UCSD-AML1 (cell line): ENCODE measurements around the gene ADAMTS16.

Source experiments
- DNase-seq: peaks from one replicate; lab custom pipeline; 2025; ENCODE audit not compliant: unreplicated experiment; lab: John Stamatoyannopoulos, UW

The ADAMTS16 gene

GRCh38 chr5:5276951-5277517 is 136.9 kb downstream of the ADAMTS16 start:
- no peak for DNase-seq

GRCh38 chr5:5278201-5278814 is 138.2 kb downstream of the ADAMTS16 start:
- no peak for DNase-seq

GRCh38 chr5:5278815-5279381 is 138.8 kb downstream of the ADAMTS16 start:
- DNase-seq = no peak

DNA sequence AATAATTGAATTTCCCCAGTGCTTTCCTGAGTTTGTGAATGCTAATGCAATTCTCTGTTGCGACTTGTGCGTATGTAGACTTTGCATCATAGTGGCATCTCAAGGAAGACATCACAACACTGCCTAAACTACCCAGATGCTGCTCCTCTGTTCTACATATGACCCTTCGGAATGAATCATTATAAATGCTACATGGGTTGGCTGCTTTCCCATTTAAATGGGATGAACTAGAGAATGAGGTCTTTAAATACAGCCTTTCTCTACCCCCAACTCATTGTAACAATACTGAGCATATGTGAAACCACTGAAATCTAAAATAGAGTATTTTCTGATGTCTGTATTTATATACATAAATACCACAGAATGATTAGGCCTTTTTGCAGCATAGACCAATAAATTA is 145.8 kb downstream of the ADAMTS16 start:
- DNase-seq = no peak

- DNase-seq = no peak
Observed at GRCh38 chr5:5287419-5287818, 147.3 kb downstream of the ADAMTS16 start.

DNA sequence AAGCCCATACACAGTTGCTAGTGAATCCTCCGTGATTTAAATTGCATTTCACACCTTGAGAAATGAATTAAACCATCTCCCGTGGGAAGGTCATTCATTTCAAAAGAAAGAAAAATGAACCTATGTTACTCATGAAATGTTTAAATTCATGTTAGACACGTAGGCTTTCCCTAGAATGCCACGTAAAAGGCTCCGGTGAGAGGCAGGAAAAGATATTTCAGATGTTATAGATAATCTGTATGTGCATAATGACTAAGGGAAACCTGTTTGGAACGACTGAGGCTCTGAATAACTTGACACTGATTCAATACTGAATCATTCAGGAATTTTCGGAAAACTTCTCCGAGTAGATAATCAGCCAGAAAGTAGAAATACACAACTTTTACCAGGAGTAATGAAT is 148.1 kb downstream of the ADAMTS16 start:
- DNase-seq = no peak

GRCh38 chr5:5289537-5289936 is 149.4 kb downstream of the ADAMTS16 start:
- no peak for DNase-seq

DNA sequence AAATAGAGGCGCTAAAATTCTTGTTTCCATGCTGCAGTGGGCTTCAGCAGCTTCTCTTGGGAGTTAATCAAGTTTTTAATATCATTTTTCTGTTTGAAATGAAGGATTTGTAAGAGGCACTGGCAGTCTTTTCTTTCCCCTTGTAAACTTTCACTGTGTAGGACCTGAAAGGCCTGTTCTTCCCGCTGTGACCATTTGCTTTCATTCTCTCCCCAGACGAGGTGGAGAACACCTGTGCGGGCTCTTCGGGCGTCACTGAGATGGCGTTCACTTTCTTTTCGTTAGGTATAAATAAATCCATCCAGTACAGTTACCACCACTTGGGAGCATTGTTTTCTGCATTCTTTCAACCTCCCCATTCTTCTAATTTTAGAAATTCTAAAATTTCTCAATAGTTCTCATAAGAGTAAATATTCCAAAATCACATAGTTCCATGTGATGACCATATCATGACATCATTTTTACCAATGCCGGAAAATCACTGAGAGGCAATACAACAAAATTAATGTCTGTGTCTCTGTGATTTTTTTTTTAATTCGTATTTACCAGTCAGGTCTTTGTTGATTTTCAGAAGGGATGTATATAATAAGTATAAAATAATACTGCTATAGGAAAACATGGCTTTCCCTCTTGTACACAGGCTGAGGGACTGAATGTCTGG is 150.7 kb downstream of the ADAMTS16 start:
- no peak for DNase-seq

GRCh38 chr5:5291357-5291756 is 151.2 kb downstream of the ADAMTS16 start:
- no peak for DNase-seq

GRCh38 chr5:5293029-5293428 is 152.9 kb downstream of the ADAMTS16 start:
- no peak for DNase-seq

GRCh38 chr5:5294429-5294828 is 154.3 kb downstream of the ADAMTS16 start:
- no peak for DNase-seq

DNA sequence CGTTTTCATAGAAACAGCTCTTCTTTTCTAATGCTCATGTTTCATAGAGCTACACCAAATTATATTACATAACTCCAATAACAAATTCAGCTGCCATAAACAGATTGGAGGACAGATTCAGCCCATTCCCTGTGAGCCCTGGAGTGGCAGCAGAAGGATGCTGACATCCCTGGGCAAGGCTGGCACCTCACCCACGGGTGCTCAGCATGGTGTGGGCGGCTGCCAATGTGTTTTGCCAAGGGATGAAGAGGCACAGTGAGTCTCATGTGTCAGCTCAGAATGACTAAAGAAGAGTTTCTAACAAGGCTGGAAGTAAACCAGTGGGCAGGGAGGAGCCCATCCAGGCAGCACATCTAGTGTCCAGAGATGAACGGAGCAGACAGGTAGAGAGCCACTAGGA is 155.2 kb downstream of the ADAMTS16 start:
- no peak for DNase-seq

- DNase-seq = no peak
Observed at GRCh38 chr5:5296051-5296450, 155.9 kb downstream of the ADAMTS16 start.

- DNase-seq = no peak
Observed at GRCh38 chr5:5297432-5298067, 157.4 kb downstream of the ADAMTS16 start.

DNA sequence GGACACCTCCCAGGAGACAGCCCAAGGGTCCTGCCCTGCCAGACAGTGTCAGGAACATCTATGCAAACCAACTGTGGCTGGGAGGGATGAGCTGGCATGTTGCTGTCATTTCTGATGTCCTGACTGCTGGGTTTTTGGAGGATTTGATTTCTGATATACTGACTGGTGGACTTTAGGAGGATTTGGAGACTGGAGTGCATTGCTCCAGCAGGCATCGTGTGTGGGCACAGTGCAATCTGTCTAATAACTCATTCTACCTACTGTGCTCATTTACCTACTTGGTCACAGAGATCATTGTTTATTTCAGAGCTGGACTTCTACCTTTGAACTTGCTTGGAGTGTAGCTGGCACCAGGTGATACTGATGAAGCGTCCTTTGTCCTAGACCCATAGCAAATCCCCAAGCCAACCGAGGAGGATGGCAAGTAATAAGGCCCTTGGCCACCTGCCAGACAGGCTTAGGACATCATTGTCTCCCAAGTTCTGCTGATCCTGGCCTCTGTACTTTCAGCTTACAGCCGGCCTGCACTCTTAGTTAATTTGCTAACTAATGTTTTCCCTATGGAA is 158.0 kb downstream of the ADAMTS16 start:
- no peak for DNase-seq

DNA sequence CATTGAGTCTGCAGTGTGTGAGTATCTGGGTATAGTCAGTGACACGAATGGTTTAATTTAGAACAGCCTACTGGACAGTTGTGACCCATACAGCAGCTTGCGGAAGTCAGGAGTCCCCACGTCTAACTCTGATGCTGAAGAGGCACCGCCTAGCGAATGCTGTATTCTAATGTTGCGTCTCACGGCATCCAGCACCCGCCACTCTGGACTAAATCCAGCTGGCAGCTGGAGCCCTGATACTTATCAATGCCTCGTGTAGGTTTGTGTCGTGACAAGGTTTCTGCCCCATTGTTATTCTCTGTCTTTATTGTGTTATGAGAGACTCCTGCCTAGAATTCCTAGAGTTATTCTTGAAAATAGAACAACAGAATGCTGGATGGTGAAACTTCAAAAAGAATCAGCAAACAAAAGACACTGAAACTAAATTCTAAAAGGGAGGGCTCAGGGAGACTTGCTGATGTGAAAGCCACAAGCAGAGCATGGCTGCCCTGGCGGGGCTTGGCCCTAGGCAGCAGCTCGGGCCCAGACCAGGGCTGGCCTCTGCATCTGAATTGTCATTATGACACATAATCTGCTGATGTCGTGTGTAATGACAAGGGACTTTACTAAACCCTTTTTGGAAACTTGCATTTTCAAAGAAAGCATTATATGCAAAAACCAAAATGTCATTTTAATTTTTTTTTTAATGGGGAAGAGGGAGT is 158.9 kb downstream of the ADAMTS16 start:
- no peak for DNase-seq

DNA sequence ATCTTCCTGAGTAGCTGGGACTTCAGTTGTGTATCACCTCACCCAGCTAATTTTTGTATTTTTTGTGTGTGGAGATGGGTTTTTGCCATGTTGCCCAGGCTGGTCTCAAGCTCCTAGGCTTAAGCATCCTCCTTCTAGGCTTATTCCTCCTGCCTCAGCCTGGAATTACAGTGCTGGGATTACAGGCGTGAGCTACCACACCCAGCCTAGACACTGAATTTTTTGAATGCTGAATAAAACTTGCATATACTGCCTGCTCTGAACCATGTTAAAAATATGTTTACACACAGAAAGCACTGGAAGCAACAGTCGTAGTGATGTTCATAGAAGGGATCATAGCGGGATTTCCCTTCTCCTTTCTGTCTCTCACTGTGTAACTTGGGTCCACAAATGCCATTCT is 161.0 kb downstream of the ADAMTS16 start:
- DNase-seq = no peak

- no peak for DNase-seq
Observed at GRCh38 chr5:5302201-5302600, 162.1 kb downstream of the ADAMTS16 start.

GRCh38 chr5:5303242-5303641 is 163.1 kb downstream of the ADAMTS16 start:
- DNase-seq = no peak

DNA sequence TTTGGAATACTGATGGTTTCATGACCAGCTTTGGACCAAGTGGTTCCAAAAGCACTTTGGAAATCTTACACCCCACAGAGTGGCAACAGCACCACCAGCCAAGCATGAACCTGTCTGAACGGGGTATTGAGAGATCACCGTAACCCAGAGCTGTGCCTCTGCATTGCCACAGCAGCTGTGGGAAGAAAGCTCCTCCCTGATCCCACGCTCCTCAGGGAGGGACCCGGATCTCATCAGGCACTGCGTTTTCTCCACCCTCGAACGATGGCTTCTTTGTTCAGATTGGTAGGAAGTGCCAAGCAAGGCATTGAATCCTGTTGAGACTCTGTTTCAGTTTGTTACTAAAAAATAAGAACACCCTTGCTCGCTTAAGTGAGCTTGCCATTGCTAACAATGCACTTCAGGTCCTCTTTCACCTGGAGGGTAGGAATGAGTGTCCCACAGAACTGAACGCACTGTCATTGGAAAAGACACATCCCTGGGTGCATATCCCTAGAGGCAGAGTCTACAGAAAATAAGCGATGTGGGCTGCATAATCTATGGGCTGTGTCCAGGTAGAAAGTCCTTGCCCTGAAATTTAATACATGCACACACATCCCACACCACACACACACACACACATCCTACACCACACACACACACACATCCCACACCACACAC is 164.4 kb downstream of the ADAMTS16 start:
- no peak for DNase-seq
